D721Med (cell line): ENCODE results near the gene SH3RF3.

Source experiments
- DNase-seq: peaks from one replicate; pipeline ENCODE4 v3.0.0; 2011; ENCODE audit warnings: low spot score; ENCODE audit not compliant: insufficient read length
- FAIRE-seq: peaks from 2 replicates; lab custom pipeline; 2011; peaks lifted over from hg19 to GRCh38; lab: Jason Lieb, UNC
- TF ChIP-seq, protein P1 (sequence below): IDR thresholded peaks from 2 replicates; pipeline ENCODE4 v1.5.1; 2012; ENCODE audit warnings: mild to moderate bottlenecking, control low read depth; ENCODE audit not compliant: insufficient read depth; ENCODE audit errors: missing control alignments

SH3RF3 gene

DNA sequence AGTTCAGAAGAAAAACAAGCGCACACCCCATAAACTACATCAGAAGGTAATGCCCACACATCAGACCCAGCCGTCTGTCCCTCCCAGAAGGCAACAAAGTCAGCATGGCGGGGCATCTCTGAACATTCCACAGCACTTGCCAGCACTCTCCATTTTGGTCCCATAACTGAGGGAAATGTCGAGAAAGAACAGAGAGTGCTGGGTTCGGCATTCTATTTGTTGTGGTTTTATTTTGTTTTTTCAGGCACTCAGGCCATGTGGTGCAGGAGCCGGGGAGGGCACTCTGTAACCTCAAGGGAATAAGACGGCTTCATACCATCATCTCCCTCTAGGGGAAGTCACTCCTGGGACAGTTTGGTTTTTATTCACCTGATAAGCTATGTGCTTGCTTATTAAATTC, 328.8 kb downstream of the SH3RF3 start:
- TF ChIP-seq, protein P1, sequence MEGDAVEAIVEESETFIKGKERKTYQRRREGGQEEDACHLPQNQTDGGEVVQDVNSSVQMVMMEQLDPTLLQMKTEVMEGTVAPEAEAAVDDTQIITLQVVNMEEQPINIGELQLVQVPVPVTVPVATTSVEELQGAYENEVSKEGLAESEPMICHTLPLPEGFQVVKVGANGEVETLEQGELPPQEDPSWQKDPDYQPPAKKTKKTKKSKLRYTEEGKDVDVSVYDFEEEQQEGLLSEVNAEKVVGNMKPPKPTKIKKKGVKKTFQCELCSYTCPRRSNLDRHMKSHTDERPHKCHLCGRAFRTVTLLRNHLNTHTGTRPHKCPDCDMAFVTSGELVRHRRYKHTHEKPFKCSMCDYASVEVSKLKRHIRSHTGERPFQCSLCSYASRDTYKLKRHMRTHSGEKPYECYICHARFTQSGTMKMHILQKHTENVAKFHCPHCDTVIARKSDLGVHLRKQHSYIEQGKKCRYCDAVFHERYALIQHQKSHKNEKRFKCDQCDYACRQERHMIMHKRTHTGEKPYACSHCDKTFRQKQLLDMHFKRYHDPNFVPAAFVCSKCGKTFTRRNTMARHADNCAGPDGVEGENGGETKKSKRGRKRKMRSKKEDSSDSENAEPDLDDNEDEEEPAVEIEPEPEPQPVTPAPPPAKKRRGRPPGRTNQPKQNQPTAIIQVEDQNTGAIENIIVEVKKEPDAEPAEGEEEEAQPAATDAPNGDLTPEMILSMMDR: no peak
- FAIRE-seq: no peak
- DNase-seq: no peak

DNA sequence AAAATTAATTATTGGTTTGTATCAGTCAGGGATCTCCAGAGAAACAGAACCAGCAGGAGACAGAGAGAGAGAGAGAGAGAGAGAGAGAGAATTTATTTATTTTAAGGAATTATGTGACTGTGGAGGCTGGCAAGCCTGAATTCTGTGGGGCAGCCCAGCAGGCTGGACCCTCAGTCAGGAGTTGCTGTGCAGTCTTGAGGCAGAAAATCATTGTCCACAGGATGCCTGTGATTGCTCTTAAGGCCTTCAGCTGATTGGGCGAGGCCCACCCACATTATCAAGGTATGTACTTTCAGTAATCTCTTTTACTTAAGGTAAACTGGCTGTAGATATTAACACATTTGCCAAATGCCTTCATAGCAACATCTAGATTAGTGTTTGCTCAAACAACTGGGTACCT, 329.5 kb downstream of the SH3RF3 start:
- FAIRE-seq (no peak), DNase-seq (no peak)
- TF ChIP-seq, protein P1: no peak

GRCh38 chr2:109459485-109459884, 330.5 kb downstream of the SH3RF3 start:
- FAIRE-seq (no peak), DNase-seq (no peak)
- TF ChIP-seq, protein P1: no peak

- no peak for FAIRE-seq
- DNase-seq: no peak
- TF ChIP-seq, protein P1: no peak
Measured at GRCh38 chr2:109460553-109461324, 331.7 kb downstream of the SH3RF3 start.

GRCh38 chr2:109463236-109463635, 334.2 kb downstream of the SH3RF3 start:
- no peak for DNase-seq
- no peak for FAIRE-seq
- TF ChIP-seq, protein P1: no peak

GRCh38 chr2:109463891-109464290, 334.9 kb downstream of the SH3RF3 start:
- FAIRE-seq (no peak), DNase-seq (no peak)
- TF ChIP-seq, protein P1: no peak
